Nephron (organoid): ENCODE results near the gene FOXE1.

Experiments
- H3K27ac Mint-ChIP-seq, 3 experiments: 2 replicates each; pipeline ENCODE4 v1.8.0; 2020; ENCODE audit warnings: mixed read lengths in 3 of 3, mild to moderate bottlenecking in 2 of 3, moderate library complexity in 1 of 3
- H3K27me3 Mint-ChIP-seq: 2 replicates; pipeline ENCODE4 v1.8.0; 2021; ENCODE audit warnings: low read depth, mild to moderate bottlenecking, moderate library complexity, mixed read lengths
- H3K36me3 Mint-ChIP-seq: 2 replicates; pipeline ENCODE4 v1.8.0; 2020; ENCODE audit warnings: low read depth, mixed read lengths
- H3K4me1 Mint-ChIP-seq: 2 replicates; pipeline ENCODE4 v1.8.0; 2020; ENCODE audit warnings: mixed read lengths
- H3K4me3 Mint-ChIP-seq, 3 experiments: 2 replicates each; pipeline ENCODE4 v1.8.0; 2020; ENCODE audit warnings: mild to moderate bottlenecking in 3 of 3, mixed read lengths in 3 of 3, moderate library complexity in 2 of 3
- H3K9me3 Mint-ChIP-seq: 2 replicates; pipeline ENCODE4 v1.8.0; 2020; ENCODE audit warnings: mixed read lengths
- TF ChIP-seq, protein P1 (sequence below), 3 experiments: fragments of 200-600 bp; sonication (generic); IDR thresholded peaks; one replicate each; pipeline ENCODE4 v1.5.0; 2021; ENCODE audit warnings: antibody characterized with exemption in 3 of 3; ENCODE audit not compliant: unreplicated experiment in 3 of 3

The FOXE1 gene

DNA sequence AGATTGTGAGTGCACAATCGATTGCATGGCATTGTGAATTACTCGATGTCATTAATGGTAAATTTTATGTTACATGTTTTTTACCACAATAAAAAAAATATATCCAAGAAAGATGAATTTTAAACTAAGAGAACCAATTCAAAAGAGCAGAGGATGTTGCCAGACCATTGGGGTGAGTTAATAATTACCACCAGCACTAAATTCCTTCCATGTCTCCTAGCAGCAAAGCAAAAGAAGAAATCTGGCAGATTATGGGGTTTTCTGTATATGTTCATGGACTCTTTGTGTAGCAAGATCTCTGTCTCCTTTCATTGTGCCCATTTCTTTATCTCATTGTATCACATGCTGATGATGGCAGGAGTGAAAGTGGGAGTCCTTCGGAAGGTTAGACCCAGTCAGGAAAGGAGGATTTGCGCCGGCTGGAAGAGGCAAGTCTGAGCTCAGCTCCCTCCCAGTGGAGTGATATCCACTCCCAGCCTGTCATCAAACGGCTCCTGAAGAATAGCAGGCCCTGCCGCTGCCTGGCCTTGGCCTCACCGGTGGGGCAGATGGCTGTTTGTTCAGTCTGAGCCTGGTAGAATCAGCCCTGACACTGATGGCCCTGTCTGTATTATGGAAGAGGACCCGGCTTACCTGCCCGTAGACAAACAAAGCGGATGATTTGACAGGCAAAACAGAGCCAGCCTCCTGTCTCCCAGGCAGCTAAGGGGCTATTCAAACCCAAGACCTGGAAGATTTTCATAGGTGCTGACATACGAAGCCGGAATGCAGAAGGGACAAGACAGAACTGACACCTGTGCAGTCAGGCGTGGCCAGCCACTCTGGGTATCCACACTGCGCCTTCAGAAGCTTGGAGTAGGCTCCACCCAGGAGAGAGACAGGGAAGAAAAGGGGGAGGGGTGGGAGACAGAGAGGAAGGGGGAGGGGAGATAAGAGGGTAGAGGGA is 21.9 kb upstream of the FOXE1 start:
- peaks cover 83% of the 10 kb centered on the region for H3K27me3 Mint-ChIP-seq
- H3K4me3 Mint-ChIP-seq, result peak overlapping the region in 1 of 3 experiments; percentile 7
- TF ChIP-seq, protein P1, sequence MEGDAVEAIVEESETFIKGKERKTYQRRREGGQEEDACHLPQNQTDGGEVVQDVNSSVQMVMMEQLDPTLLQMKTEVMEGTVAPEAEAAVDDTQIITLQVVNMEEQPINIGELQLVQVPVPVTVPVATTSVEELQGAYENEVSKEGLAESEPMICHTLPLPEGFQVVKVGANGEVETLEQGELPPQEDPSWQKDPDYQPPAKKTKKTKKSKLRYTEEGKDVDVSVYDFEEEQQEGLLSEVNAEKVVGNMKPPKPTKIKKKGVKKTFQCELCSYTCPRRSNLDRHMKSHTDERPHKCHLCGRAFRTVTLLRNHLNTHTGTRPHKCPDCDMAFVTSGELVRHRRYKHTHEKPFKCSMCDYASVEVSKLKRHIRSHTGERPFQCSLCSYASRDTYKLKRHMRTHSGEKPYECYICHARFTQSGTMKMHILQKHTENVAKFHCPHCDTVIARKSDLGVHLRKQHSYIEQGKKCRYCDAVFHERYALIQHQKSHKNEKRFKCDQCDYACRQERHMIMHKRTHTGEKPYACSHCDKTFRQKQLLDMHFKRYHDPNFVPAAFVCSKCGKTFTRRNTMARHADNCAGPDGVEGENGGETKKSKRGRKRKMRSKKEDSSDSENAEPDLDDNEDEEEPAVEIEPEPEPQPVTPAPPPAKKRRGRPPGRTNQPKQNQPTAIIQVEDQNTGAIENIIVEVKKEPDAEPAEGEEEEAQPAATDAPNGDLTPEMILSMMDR (IDR thresholded peaks at IDR 0.05; ENCODE audit: unreplicated experiment in 3 of 3), result no peak
- no peaks in the 10 kb centered on the region for H3K4me1 Mint-ChIP-seq
- H3K9me3 Mint-ChIP-seq, result no peaks in the 10 kb centered on the region
- peak overlapping the region in 2 of 3 experiments; percentile 5 to 70 for H3K27ac Mint-ChIP-seq
- no peaks in the 10 kb centered on the region for H3K36me3 Mint-ChIP-seq

DNA sequence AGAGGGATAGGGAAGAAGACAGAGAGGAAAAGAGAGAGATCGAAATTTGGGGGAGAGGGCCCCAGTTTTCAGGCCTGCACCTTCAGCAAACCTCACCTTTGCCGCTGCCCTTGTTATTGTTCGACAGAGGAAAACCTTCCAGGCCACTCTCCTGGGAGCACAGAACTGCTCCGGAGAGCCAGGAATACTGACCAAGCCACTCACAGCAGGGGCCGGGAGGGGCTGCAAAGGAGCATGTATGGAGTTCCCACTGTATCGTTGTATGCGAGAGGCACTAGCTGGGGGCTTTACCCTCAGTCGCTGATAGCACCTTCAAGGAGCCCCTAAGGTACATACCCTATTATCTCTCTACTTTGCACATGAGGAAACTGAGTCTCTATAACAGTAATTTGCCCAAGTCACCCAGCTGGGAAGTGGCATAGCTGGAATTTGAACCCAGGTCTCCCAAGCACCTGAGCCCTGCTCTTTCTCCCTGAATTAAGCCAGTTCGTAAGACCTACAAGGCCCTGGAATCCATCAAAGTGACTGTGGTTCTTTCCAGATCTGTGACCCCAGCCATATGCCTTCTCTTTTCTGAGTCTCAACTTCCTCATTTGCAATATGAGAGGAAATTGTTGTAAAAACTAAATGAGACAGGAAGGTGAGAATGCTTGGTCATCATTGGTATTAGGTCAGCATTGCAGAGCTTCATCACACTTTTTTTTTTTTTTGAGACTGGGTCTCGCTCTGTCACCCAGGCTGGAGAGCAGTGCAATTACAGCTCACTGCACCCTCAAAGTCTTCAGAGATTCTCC is 21.0 kb upstream of the FOXE1 start:
- H3K36me3 Mint-ChIP-seq, result no peaks in the 10 kb centered on the region
- no peak overlapping the region for H3K27ac Mint-ChIP-seq
- H3K27me3 Mint-ChIP-seq, result peaks cover 83% of the 10 kb centered on the region
- TF ChIP-seq, protein P1 (IDR thresholded peaks at IDR 0.05; ENCODE audit: unreplicated experiment in 3 of 3), result no peak
- H3K9me3 Mint-ChIP-seq, result no peaks in the 10 kb centered on the region
- H3K4me3 Mint-ChIP-seq, result no peak overlapping the region
- no peaks in the 10 kb centered on the region for H3K4me1 Mint-ChIP-seq

DNA sequence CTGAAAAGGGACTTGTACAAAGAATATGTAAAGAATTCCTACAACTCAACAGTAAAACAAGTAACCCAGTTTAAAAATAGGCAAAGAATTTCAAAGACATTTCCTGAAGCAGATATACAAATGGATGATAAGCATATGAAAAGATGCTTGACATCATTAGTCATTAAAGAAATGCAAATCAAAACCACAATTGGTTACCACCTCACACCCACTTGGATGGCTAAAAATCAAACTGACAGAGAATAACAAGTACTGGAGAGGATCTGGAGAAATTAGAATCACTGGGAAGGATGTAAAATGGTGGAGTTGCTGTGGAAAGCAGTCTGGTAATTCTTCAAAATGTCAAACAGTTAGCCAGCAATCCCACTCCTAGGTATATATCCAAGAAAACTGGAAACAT is 12.5 kb upstream of the FOXE1 start:
- TF ChIP-seq, protein P1 (IDR thresholded peaks at IDR 0.05; ENCODE audit: unreplicated experiment in 3 of 3), result no peak
- Mint-ChIP-seq H3K27me3 (peaks cover 81% of the 10 kb centered on the region), H3K4me1 (no peaks in the 10 kb centered on the region), H3K4me3 (no peak overlapping the region), H3K9me3 (no peaks in the 10 kb centered on the region), H3K27ac (no peak overlapping the region), H3K36me3 (no peaks in the 10 kb centered on the region)

DNA sequence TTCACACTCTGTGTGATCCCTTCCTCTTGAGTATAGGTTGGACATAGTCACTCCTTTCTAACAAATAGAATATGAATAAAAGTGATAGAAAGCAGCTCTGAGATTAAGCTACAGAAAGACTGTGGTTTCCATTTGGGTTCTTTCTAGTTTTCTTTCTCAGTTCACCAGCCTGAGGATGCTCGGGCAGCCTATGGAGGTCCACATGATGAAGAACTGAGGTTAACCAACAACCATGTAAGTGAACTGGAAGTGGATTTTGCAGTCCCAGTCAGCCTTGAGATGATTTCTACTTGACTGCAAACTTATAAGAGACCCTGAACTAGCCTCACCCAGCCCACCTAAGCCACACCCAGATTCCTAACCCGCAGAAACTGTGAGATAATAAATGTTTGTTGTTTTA is 10.1 kb upstream of the FOXE1 start:
- Mint-ChIP-seq H3K4me1 (no peaks in the 10 kb centered on the region), H3K9me3 (no peaks in the 10 kb centered on the region), H3K27ac (no peak overlapping the region), H3K27me3 (peaks cover 81% of the 10 kb centered on the region), H3K36me3 (no peaks in the 10 kb centered on the region), H3K4me3 (no peak overlapping the region)
- TF ChIP-seq, protein P1 (IDR thresholded peaks at IDR 0.05; ENCODE audit: unreplicated experiment in 3 of 3), result no peak

DNA sequence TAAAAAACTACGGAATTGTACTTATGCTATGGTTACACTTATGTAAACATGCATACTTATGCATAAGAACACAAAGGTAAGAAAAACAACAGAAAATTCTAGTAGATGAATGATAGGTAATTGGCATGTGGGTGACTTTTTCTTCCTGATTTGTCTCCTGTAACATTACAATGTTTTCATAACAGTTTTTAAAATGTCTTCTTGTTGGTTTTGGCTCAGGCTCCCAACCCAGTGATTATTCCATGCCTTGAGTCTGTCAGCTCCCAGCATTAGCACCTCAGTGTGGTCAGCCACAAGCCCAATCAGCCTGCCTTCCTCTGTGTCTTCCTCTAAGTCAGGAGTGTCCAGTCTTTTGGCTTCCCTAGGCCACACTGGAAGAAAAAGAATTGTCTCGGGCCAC is 7.9 kb upstream of the FOXE1 start:
- Mint-ChIP-seq H3K36me3 (no peaks in the 10 kb centered on the region), H3K4me1 (no peaks in the 10 kb centered on the region), H3K27me3 (peaks cover 92% of the 10 kb centered on the region), H3K4me3 (no peak overlapping the region), H3K27ac (no peak overlapping the region), H3K9me3 (no peaks in the 10 kb centered on the region)
- TF ChIP-seq, protein P1 (IDR thresholded peaks at IDR 0.05; ENCODE audit: unreplicated experiment in 3 of 3), result no peak
